H1 (cell line): ENCODE data around the gene ABCA6. TPM values are rescaled to one million over a fixed set of nuclear protein-coding genes. Genes with fewer than 3 reads are reported as not detected.

Experiments used
- ASH2L ChIP-seq: fragments of 200-600, 300-600 bp; sonication (generic); IDR thresholded peaks from one replicate; pipeline ENCODE4 v1.7.1; 2017; ENCODE audit warnings: low read length
- CBX5 ChIP-seq: fragments of 300-800, 300-1000 bp; sonication (generic); IDR thresholded peaks from 2 replicates; pipeline ENCODE4 v1.7.1; 2016; ENCODE audit warnings: antibody characterized with exemption, low read length, low read depth
- KDM5A ChIP-seq: fragments of 200-600 bp; IDR thresholded peaks from 2 replicates; pipeline ENCODE4 v1.7.1; 2012; ENCODE audit warnings: mild to moderate bottlenecking, low read length, inconsistent platforms, mixed read lengths
- RAD21 ChIP-seq, 2 experiments: IDR thresholded peaks in 1 of 2; conservative IDR thresholded peaks in 1 of 2; 2 replicates each; pipeline ENCODE4 v1.6.1; 2011; ENCODE audit warnings: low read depth in 2 of 2, low read length in 2 of 2, improper control_type of control experiment in 1 of 2, inconsistent platforms in 1 of 2, mild to moderate bottlenecking in 1 of 2, moderate library complexity in 1 of 2
- SRF ChIP-seq: IDR thresholded peaks from 2 replicates; pipeline ENCODE4 v1.6.1; 2011; ENCODE audit warnings: mild to moderate bottlenecking, low read depth, low read length, moderate library complexity
- polyA plus RNA-seq, 7 experiments: library from polyadenylated mRNA; depleted of rRNA in 3 of 7; stranded (reverse) in 5 of 7; unstranded in 2 of 7; fragments of >200 nt in 5 of 7; fragments of 200-250 nt in 2 of 7; gene quantifications; 1 replicate in 5 of 7; 2 replicates in 1 of 7; 4 replicates in 1 of 7; pipeline versions ENCODE4 v1.2.1 to v1.2.3, GENCODE V29; 2011 to 2013; ENCODE audit warnings: missing spikeins in 2 of 7, mixed read lengths in 2 of 7
- total RNA-seq: library from RNA; stranded (reverse); fragmentation: NEBNext Ultra II Directional; extraction: Animal tissue kit (Norgen Biotek cat#: 25700); gene quantifications from 2 replicates; pipeline ENCODE4 v1.2.1, GENCODE V29; 2021
- TF ChIP-seq, protein P1 (sequence below): IDR thresholded peaks from 2 replicates; pipeline ENCODE4 v1.6.1; 2012; ENCODE audit warnings: low read length, inconsistent platforms

Gene ABCA6
- total and polyA plus RNA-seq, 2 of the 8 experiments (the other 6 are each of a cell fraction or from before 2014, with no cell fraction given) = not detected

DNA sequence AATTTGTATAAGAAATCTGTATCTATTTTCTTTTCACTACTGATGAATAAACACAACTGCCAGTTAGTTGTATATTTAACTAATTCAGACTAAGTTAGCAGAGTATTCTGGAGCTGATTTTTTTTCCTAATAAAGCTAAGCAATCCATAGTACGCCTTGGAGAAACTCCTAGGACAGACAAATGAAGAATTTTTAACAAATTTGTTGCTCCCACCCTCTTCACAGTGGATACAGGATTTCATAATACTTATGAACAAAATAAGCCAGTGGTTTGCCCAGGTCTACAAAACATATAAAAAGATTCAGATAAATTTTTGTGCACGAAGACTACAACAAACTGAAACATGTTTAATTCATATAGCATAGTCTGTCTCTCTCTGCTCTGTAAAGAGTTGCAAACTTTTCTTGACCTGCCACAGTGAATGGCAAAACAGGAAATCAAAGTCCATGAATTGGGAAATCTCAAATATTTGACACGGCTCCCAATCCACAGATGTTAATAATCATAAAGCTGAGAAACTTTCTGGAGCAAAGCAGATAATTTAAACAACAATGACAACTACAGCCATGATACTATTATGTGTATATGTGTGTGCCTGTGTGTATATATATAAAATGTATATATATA is 594 bp upstream of the ABCA6 start (continued):
- TF ChIP-seq ASH2L (no peak), SRF (no peak), CBX5 (no peak), KDM5A (no peak), RAD21 (IDR thresholded peaks at IDR 0.05 in 1 of 2, conservative IDR thresholded peaks at IDR 0.05 in 1 of 2; ENCODE audit: low read depth in 2 of 2, low read length in 2 of 2) (no peak)
- TF ChIP-seq, protein P1, sequence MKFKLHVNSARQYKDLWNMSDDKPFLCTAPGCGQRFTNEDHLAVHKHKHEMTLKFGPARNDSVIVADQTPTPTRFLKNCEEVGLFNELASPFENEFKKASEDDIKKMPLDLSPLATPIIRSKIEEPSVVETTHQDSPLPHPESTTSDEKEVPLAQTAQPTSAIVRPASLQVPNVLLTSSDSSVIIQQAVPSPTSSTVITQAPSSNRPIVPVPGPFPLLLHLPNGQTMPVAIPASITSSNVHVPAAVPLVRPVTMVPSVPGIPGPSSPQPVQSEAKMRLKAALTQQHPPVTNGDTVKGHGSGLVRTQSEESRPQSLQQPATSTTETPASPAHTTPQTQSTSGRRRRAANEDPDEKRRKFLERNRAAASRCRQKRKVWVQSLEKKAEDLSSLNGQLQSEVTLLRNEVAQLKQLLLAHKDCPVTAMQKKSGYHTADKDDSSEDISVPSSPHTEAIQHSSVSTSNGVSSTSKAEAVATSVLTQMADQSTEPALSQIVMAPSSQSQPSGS = no peak
